AG08396 (cell line): ENCODE measurements around the gene TBC1D25.
A peak's percentile ranks its signal among the peaks of the same experiment; 100 is the strongest.

Experiments
- DNase-seq: peaks from one replicate; pipeline ENCODE4 v3.0.0; 2012; ENCODE audit warnings: low spot score, mixed read lengths

TBC1D25 gene, protein sequence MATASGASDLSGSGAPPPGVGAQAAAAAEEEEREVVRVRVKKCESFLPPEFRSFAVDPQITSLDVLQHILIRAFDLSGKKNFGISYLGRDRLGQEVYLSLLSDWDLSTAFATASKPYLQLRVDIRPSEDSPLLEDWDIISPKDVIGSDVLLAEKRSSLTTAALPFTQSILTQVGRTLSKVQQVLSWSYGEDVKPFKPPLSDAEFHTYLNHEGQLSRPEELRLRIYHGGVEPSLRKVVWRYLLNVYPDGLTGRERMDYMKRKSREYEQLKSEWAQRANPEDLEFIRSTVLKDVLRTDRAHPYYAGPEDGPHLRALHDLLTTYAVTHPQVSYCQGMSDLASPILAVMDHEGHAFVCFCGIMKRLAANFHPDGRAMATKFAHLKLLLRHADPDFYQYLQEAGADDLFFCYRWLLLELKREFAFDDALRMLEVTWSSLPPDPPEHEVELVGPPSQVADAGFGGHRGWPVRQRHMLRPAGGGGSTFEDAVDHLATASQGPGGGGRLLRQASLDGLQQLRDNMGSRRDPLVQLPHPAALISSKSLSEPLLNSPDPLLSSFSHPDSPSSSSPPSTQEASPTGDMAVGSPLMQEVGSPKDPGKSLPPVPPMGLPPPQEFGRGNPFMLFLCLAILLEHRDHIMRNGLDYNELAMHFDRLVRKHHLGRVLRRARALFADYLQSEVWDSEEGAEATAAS

GRCh38 chrX:48539345-48540027 lies at the start of gene TBC1D25:
TSS of gene TBC1D25 (plus strand) at chrX:48539714. CDS start at chrX:48539798, 84 bp downstream.
- DNase-seq = peak; percentile 88

DNA sequence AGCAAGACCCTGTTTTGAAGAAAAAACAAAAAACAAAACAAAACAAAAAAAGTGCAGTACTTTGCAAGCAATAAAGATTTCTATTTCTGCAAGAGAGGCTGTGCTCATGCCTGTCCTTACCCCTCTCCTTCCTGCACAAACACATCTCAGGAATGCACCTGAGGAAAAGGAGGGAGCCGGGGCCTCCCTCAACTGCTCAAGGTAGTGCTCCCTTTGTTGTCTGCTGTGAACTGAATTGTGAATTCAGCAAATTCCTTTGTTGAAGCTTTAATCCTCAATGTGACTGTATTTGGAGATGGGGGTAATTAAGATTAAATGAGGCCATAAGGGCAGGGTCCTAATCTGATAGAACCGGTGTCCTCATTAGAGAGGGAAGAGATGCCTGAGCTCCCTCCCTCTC lies 49.6 kb upstream of the TBC1D25 start:
- DNase-seq = no peak

GRCh38 chrX:48490661-48491060 lies 48.9 kb upstream of the TBC1D25 start:
- no peak for DNase-seq

DNA sequence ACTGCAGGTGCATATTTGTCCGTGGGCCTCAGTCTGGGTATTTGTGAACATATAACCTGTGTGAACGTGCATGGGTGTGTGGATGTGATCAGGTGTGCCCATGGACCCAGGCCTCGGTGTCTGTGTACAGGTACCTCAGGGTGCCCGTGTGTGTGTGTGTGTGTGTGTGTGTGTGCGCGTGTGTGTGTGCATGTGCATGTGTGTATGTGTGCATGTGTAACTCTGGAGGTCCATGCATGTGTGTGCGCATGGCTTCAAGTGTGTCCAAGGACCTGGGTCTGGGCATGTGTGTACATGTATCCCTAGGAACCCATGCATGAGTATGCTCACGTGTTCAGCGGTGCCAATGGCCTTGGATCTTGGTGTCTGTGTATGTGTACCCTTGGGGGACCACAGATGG lies 47.7 kb upstream of the TBC1D25 start:
- DNase-seq = no peak

DNA sequence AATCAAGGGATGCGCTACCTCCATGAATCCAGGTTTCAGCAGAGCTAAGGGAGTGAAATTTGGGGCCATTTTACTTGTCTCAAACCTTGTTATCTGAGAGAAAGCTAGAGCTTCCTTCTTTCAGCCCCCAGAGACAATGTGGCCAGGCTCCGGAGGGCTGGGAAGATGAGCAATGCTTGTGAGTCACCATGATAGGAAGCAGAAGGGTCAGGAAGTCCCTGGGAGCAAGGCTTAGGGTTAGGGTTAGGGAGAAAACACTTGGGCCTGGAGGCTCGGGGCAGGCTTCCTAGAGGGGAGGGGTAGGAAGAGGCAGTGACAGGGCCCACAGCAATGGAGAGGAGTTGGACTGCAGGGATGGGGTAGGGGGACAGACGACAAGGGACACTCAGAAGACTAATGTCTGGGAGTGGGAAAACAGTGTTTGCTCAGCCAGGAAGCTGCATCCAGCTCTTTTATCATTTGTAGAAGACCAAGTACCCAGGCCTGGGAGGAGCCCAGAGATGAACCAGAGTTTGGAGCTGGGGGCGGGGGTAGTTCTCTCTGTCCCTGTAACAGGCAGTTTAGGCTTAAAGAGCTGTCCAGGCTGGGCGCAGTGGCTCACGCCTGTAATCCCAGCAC lies 47.1 kb upstream of the TBC1D25 start:
- no peak for DNase-seq

DNA sequence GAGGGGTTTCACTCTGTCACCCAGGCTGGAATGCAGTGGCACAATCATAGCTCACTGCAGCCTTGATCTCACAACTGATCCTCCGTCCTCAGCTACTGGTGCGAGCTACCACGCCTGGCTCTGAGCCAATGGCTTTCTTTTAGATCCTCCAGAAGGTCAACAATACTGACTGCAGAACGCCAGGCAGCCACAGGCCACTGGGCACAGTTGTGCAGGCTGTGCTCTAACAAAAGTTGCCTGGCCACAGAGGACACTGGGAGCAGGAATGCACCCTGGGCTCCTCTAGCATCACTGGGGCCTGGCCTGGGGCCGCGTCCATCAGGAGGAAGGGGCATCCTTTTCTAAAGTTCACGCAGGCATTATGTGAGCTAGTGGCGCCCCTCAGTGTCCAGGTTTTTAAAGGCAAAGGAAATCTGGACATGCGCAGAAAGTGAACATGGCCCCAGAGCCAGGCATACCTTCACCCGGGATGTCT lies 45.6 kb upstream of the TBC1D25 start:
- DNase-seq = no peak

DNA sequence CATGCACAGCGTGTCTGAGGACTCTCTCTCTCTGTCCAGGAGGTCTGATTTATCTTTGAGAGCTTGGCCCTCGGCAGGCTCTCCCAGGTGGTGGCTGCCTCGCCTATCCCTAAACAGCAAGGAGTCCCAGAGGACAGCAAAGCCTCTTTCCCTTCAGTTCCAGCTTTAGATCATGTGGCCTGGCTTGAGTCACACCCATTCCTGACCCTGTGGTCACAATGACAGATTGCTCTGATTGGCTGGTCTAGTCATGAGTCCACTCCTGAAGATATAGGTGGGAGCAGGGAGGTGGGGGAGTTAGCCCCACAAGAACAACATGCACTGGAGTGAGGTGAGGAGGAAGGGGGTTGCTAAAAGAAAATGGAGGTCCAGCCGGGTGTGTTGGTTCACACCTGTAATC lies 42.9 kb upstream of the TBC1D25 start:
- DNase-seq = no peak

DNA sequence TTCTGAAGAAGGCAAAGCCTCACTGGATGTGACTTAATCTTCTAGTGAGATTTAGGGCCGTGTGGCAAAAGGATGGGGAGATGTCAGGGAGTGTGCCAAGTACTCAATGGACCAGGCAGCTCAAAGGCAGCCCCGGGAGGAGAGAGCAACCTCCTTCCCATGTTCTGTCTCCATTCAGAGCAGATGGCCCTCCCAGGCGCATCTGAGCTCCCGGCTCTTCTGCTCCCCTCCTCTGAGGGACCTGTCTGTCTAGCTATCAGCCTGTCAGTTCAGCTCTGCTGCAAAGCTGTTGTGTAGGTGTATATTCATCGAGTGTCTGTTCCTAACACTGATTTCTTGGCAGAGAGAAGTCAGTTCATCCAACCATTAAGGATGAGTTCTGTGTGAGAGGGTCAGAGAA lies 41.6 kb upstream of the TBC1D25 start:
- DNase-seq = no peak

- peak; percentile 46 for DNase-seq
Measured at GRCh38 chrX:48498374-48498809, 41.1 kb upstream of the TBC1D25 start.

GRCh38 chrX:48504261-48504660 lies 35.3 kb upstream of the TBC1D25 start:
- DNase-seq = no peak

DNA sequence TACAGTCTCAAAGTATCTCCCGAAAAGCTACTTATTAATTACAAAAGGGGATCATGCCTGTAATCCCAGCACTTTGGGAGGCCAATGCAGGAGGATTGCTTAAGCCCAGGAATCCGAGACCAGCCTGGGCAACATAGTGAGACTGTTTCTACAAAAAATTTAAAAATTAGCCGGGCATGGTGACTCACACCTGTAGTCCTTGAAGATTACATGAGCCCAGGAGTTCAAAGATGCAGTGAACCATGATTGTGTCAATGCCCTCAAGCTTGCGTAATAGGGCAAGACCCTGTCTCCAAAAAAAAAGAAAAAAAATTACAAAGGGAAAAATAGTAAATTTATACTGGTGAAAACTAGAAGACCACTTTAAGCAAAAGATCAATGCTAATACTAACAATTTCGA lies 34.0 kb upstream of the TBC1D25 start:
- DNase-seq = no peak

DNA sequence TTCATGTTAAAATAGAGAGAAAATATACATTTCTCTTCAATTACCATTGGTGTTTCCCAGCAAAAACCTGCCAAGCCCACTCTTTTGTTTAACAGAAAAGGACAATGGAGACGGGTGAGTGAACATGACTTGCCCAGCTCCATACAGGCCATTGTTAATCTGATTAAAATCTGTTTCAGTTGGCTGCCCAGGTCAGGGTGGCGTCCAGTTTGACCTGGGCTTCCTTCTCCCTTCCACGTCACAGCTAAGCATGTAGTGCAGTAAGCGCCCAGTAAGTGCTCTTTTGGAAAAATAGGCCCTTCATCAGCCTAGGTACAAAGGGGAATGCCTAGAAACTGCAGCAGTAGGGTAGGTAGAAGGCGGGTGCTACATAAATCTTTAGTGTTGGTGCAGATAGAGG lies 32.3 kb upstream of the TBC1D25 start:
- no peak for DNase-seq

- peak; percentile 89 for DNase-seq
Measured at GRCh38 chrX:48508400-48509244, 30.9 kb upstream of the TBC1D25 start, which contains the start of gene PORCN. TSS of gene PORCN (plus strand) at chrX:48508992. CDS start at chrX:48509821, 829 bp downstream.

GRCh38 chrX:48509245-48509590 lies 30.3 kb upstream of the TBC1D25 start:
- DNase-seq = no peak

DNA sequence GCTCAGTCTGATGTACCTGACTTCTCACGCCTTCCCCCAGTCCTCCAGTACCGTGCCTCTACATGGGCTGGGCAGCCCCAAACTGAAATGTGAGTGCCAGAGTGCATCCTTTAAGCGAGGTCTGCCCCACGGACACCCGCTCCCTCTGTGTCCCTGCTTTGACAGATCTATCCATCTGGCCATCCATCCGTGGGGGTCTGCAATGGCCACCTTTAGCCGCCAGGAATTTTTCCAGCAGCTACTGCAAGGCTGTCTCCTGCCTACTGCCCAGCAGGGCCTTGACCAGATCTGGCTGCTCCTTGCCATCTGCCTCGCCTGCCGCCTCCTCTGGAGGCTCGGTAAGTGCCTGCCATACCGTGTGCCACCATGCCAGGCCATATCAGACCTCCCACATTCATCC lies 29.9 kb upstream of the TBC1D25 start:
- DNase-seq = no peak

GRCh38 chrX:48511560-48511959 lies 28.0 kb upstream of the TBC1D25 start:
- DNase-seq = no peak

GRCh38 chrX:48512371-48512935 lies 27.1 kb upstream of the TBC1D25 start:
- no peak for DNase-seq

DNA sequence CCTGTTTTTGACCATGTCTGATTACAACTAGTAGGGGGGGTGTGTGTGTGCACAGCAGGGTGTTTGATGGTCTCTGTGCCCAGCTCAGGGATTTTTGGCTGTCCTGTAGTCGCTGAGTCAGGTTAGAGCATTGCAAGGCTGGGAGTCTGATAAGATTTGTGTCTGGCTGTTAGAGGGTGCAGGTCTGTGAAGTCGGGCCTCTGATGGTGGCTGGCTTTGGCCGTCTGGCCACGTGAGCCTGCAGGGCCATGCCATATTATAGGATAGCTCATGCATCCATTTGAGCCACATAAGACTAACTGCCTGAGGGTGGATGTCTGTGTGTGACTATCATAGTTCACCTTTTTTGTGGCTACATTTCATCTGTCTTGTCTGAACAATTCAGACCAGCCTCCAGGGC lies 25.8 kb upstream of the TBC1D25 start:
- DNase-seq = no peak

DNA sequence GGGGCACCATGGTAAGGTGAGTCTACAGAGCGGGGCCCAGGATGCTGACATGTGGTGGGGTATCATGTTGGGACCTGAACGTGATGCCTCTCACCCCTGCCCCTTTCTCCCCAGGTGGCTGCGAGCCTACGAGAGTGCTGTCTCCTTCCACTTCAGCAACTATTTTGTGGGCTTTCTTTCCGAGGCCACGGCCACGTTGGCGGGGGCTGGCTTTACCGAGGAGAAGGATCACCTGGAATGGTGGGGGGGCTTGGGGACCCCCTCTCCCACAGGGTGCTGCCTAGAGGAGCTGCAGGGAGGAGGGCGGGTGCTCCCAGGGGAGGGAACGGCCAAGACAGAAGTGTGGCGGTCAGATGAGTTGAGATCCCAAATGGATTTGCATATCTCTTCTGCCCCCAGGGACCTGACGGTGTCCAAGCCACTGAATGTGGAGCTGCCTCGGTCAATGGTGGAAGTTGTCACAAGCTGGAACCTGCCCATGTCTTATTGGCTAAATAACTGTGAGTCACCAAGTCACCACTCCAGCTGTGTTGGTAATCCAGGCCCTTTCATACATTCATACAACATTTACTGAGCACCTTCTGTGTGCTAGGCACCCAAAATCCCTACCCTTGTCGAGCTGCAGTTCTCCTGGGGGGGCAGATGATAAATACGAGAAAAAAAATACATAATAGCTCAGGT lies 25.2 kb upstream of the TBC1D25 start:
- no peak for DNase-seq

GRCh38 chrX:48514868-48515460 lies 24.6 kb upstream of the TBC1D25 start:
- DNase-seq = no peak
